NCI-H82 treated with DMSO at 0.1 percent for 48 hours (cell line): ENCODE data around the gene MAB21L4.
A peak's percentile ranks its signal among the peaks of the same experiment; 100 is the strongest.
"Not testable (repeated sequence)": the region's sequence is repeated elsewhere in the genome, so short reads cannot be mapped to it uniquely, and the experiment has no call there.

Experiments
- DNase-seq: peaks from one replicate; lab custom pipeline; 2025; ENCODE audit not compliant: unreplicated experiment; lab: John Stamatoyannopoulos, UW

MAB21L4 gene

GRCh38 chr2:240868286-240869108, 27.5 kb downstream of the MAB21L4 start, which contains the start of gene AGXT:
AGXT (plus strand) TSS chr2:240868824; CDS start chr2:240868866, 42 bp downstream.
- DNase-seq = no peak

- DNase-seq = no peak
Observed at GRCh38 chr2:240865391-240865790, 30.6 kb downstream of the MAB21L4 start.

- no peak for DNase-seq
Observed at GRCh38 chr2:240864475-240864874, 31.5 kb downstream of the MAB21L4 start.

- no peak for DNase-seq
Observed at GRCh38 chr2:240861547-240861946, 34.4 kb downstream of the MAB21L4 start.

GRCh38 chr2:240858871-240859270, 37.1 kb downstream of the MAB21L4 start:
- DNase-seq = no peak

GRCh38 chr2:240858321-240858720, 37.6 kb downstream of the MAB21L4 start:
- no peak for DNase-seq

GRCh38 chr2:240857039-240858008, 38.6 kb downstream of the MAB21L4 start:
- DNase-seq = no peak

GRCh38 chr2:240856151-240856980, 39.6 kb downstream of the MAB21L4 start:
- no peak for DNase-seq

- DNase-seq = no peak
Observed at GRCh38 chr2:240855670-240856069, 40.3 kb downstream of the MAB21L4 start.

GRCh38 chr2:240852671-240853314, 43.2 kb downstream of the MAB21L4 start:
- DNase-seq = no peak

- peak; percentile 67 for DNase-seq
Observed at GRCh38 chr2:240851078-240851991, 44.6 kb downstream of the MAB21L4 start.

- DNase-seq = no peak
Observed at GRCh38 chr2:240850756-240851077, 45.2 kb downstream of the MAB21L4 start.

GRCh38 chr2:240850026-240850425, 45.9 kb downstream of the MAB21L4 start:
- no peak for DNase-seq

GRCh38 chr2:240848900-240849680, 46.9 kb downstream of the MAB21L4 start:
- peak; percentile 70 for DNase-seq

- no peak for DNase-seq
Observed at GRCh38 chr2:240847817-240848216, 48.1 kb downstream of the MAB21L4 start.

- DNase-seq = no peak
Observed at GRCh38 chr2:240846873-240847595, 48.9 kb downstream of the MAB21L4 start.

GRCh38 chr2:240846309-240846708, 49.6 kb downstream of the MAB21L4 start:
- DNase-seq = not testable (repeated sequence)
